ENCODE measurements around the gene AQR. TPM values are rescaled to one million over a fixed set of nuclear protein-coding genes. Genes with fewer than 3 reads are reported as not detected.

AQR gene
- total RNA-seq, 4 donors from 2014 or later, result 21.1 to 35.5 (median 28.1) TPM

- Histone ChIP-seq H3K4me1 (no peaks in the 10 kb centered on the region), H3K4me3 (no peak overlapping the region), H3K36me3 (peaks cover 0 to 87% (median 0%) of the 10 kb centered on the region in 3 donors), H3K27ac (no peak overlapping the region), H3K9me3 (no peaks in the 10 kb centered on the region), H3K27me3 (no peaks in the 10 kb centered on the region)
- TF ChIP-seq CTCF (IDR thresholded peaks at IDR 0.05), result no peak
- no peak for TF ChIP-seq POLR2A (IDR thresholded peaks at IDR 0.05)
- no peak for DNase-seq
Observed at GRCh38 chr15:34905047-34905446, 64.5 kb downstream of the AQR start.

GRCh38 chr15:34904527-34904926 lies 65.0 kb downstream of the AQR start:
- H3K27ac ChIP-seq, result no peak overlapping the region
- TF ChIP-seq POLR2A (IDR thresholded peaks at IDR 0.05) (no peak), CTCF (IDR thresholded peaks at IDR 0.05) (no peak)
- no peak for DNase-seq
- H3K4me3 ChIP-seq, result no peak overlapping the region
- peaks cover 0 to 87% (median 0%) of the 10 kb centered on the region in 3 donors for H3K36me3 ChIP-seq
- no peaks in the 10 kb centered on the region for H3K27me3 ChIP-seq
- H3K4me1 ChIP-seq, result no peaks in the 10 kb centered on the region
- no peaks in the 10 kb centered on the region for H3K9me3 ChIP-seq

GRCh38 chr15:34900748-34901147 lies 68.8 kb downstream of the AQR start:
- Histone ChIP-seq H3K4me3 (no peak overlapping the region), H3K27me3 (no peaks in the 10 kb centered on the region), H3K27ac (no peak overlapping the region), H3K9me3 (no peaks in the 10 kb centered on the region), H3K4me1 (no peaks in the 10 kb centered on the region), H3K36me3 (peaks cover 0 to 77% (median 0%) of the 10 kb centered on the region in 3 donors)
- no peak for TF ChIP-seq POLR2A (IDR thresholded peaks at IDR 0.05)
- TF ChIP-seq CTCF (IDR thresholded peaks at IDR 0.05), result no peak
- no peak for DNase-seq

- no peak overlapping the region for H3K4me3 ChIP-seq
- no peak for DNase-seq
- H3K27ac ChIP-seq, result no peak overlapping the region
- H3K36me3 ChIP-seq, result peaks cover 0 to 74% (median 0%) of the 10 kb centered on the region in 3 donors
- peaks cover 0 to 8% (median 0%) of the 10 kb centered on the region in 4 donors for H3K9me3 ChIP-seq
- H3K4me1 ChIP-seq, result no peaks in the 10 kb centered on the region
- TF ChIP-seq CTCF (IDR thresholded peaks at IDR 0.05) (no peak), POLR2A (IDR thresholded peaks at IDR 0.05) (no peak)
- H3K27me3 ChIP-seq, result no peaks in the 10 kb centered on the region
Observed at GRCh38 chr15:34896183-34896582, 73.4 kb downstream of the AQR start.

GRCh38 chr15:34893967-34894366 lies 75.6 kb downstream of the AQR start:
- TF ChIP-seq CTCF (IDR thresholded peaks at IDR 0.05), result no peak
- TF ChIP-seq POLR2A (IDR thresholded peaks at IDR 0.05), result no peak

More at GRCh38 chr15:34893967-34894366, 75.6 kb downstream of the AQR start:
- Histone ChIP-seq H3K4me1 (no peaks in the 10 kb centered on the region), H3K27me3 (no peaks in the 10 kb centered on the region), H3K4me3 (no peak overlapping the region), H3K36me3 (peaks cover 0 to 61% (median 0%) of the 10 kb centered on the region in 3 donors), H3K27ac (no peak overlapping the region), H3K9me3 (peaks cover 0 to 8% (median 0%) of the 10 kb centered on the region in 4 donors)
- no peak for DNase-seq
